HG03103 (cell line): ENCODE measurements around the gene CRADD.
A peak's percentile ranks its signal among the peaks of the same experiment; 100 is the strongest.

ENCODE experiments used
- ATAC-seq: cut with Tn5 transposase; IDR thresholded peaks from one replicate; pipeline ENCODE4 v1.9.1; 2021; ENCODE audit warnings: low read depth; ENCODE audit not compliant: unreplicated experiment

The CRADD gene

DNA sequence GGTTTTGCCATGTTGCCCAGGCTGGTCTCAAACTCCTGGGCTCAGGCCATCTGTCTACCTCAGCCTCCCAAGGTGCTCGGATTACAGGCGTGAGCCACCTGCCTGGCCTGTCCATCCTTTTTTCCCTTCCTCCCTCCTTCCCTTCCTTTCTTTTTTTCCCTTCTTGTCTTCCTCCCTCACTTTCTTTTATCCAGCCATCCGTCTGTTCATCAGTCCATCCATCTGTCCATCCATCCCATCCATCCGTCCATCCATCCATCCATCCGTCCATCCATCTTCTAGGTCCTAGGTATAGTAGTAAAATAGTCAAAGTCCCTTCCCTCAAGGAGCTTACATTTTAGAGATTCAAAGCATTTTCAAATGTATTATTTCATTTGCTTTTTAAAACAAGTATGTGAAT, 56.8 kb downstream of the CRADD start:
- no peak for ATAC-seq

DNA sequence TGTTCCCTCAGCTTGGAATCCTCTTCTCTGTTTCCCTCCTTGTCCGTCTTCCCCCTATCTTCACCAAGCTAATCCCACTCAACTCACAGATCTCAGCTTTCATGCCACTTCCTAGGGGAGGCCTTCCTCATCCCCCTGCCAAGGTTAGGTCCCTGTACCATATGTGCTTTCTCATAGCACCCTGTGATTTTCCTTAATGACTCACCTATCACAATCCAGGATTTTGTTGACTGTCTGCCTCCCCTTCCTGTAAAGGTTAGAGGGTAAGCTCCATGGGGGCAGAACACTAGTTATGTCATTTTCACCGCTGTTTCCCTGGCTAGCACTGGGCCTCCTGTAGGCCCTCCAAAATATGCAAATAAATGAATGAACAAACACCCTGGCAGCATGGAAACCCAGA, 57.6 kb downstream of the CRADD start:
- ATAC-seq, result no peak

DNA sequence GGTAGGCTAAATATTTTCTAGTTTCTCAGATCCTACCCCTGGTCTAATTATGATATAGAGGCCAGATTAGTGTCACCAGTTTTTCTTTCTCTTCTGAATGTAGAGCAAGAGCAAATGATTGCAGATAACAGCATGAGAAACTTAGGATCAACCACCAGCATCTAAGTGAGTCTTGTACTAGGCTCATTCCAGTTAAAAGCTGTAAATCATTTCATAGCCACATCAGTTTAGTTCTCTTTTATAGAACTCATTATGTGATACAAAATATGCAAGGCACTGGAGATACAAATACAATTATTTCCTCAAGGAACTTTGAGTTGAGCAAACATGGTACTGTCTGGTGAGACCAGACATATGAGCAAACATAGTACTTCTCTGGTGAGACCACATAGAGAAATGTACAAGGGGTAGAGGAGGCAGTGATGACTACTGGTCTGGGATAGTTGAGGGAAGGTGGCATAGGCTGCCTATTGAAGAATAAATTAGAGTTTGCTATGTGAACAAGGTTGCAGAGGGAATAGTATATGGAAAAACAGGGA, 59.5 kb downstream of the CRADD start:
- no peak for ATAC-seq

DNA sequence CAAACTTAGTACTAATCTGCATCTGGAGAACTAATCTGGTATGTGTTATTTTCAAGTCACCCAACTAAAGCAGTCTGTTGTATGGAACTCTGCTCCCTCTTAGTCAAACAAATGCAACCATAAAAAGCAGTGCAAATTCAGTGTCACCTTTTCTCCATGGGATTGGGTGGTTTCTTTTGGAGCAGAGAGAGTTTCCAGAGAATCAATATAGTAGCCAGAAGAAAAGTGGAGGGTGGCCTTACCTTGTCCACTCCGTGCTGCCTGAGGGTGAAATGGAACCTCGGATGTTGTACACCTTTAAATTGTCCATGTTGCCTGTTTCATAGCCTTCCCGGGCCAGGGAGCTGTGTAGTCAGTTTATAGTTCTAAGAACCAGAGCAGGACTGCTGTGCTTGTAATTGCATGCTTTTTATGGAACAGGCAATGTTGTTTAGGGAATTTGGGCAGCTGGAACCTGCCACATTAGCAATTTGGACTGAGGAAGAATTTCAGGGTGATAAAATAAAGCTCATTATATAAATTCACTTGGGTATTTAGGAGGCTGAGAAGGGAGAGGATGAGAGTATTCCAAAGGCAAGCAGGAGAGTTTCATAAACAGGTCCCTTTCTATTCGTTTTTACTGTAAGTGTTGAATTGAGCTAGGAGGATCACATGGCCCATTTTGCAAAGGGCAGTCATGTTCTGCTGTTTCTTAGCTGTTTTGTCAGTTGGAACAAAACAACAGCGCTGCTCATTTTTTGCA, 60.5 kb downstream of the CRADD start:
- no peak for ATAC-seq

DNA sequence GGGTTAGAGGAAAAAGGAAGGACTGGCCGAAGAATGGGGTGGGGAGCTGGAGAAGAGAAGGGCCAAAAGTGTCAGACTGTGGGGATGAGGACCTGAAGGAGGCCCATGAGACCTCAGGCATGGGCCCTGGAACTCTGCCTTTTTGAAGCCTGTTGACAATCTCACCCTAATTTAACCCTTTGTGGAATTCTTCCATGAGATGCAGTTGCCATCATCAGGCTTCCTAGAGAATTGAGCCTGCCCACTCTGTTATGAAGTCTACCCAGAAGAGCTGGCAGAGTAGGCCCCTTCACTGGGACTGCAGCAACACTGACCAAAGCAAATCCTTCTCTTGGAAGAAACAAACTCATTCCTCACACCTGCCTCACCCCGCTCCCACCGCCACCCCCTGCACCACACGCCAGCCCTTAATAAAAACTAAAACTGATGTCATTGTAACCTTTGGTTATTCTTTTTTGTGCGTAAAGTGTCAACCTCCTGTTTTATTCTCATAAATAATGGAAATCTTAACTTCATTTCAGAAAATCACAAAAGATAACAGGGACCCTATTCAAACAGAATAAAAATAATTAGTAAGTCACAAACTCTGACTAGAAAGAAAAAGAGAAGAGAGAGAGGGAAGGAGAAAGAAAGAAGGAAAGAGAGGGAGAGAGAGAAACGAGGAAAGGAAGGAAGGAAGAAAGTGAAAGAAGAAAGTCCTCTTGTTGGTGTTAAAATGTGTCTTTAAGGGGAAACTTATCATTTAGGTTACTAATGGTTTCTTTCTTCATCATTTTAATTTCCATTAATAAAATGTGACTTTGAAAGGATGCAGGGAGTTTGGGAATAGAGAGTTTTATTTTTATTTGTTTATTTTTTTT, 61.3 kb downstream of the CRADD start:
- ATAC-seq, result no peak

DNA sequence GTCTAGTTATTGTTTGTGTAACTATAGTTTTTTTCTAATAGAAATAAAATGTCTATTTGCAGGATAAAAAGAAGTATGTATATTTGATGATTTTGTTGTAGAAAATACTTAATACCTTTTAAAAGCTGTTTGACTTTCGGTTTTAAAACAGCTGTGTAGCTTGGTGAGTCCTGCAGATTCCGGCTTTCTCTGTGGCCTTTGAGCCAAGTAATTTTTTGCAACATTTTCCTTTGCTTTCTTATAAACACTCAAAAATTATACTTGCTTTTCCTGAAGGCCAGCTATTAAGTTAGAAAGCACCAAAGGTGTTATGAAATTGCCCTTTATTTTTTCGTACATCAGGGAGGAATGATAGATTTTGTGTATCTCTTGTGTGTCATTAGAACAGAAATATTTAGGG, 63.6 kb downstream of the CRADD start:
- ATAC-seq, result no peak

DNA sequence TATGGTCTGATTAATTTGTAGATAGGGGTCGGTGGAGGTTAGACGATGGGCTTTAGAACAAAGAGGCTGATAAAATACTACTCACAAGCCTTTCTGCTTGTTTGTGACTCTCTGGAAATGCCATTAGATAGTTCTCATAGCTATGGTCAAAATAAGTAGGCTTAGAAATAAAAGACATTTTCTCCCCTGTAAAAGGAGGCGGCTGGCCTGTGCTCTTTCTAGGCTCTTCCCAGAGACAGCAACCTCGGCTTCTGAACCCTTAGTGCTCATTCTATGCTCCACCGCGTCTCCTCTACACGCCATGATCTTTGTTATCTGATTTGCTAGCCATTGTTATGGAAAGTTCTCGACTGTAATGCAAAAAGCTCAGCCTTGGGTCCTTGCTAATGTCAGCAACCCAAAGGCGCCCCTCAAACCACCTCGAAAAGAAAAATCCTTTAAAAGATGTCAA, 64.5 kb downstream of the CRADD start:
- peak; percentile 24 for ATAC-seq

DNA sequence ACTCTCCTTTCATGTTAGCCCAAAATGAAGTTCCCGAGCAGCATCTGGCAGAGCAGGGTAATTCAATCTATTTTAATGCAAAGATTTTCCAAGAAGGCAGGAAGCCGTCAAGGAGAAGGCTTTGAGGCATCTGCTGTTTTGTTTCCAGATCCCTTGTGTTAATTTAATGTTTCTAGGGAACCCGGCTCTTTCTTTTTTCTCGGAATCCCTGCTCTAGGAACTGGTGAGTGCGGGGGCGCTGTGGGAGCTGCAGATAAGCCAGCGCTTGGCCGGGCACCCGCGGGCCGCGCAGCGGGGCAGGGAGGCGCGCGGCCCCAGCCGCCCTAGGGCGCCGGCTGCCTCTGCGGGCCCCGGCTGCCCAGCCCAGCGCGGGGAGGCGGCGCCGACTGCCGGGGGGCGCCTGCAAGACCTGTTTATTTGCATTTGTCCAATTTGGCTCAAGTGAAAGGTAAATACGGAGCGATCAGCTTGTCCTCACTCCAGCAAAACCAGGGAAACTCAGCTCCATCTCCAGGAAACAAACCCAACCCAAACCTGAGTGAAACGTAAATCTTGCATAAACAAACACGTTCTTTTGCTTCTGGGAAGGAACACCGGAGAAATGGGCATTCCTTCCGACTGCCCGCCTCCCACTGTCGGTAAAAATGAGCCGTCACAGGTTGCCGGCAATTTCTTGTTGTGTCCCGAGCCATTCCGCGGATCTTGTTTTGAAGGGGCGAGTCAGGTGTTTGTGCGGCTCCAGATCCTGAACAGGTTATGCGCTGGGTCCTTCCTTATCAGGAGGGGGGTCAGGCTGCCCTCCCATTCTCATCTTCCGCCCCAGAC, 65.1 kb downstream of the CRADD start:
- peak; percentile 68 for ATAC-seq

DNA sequence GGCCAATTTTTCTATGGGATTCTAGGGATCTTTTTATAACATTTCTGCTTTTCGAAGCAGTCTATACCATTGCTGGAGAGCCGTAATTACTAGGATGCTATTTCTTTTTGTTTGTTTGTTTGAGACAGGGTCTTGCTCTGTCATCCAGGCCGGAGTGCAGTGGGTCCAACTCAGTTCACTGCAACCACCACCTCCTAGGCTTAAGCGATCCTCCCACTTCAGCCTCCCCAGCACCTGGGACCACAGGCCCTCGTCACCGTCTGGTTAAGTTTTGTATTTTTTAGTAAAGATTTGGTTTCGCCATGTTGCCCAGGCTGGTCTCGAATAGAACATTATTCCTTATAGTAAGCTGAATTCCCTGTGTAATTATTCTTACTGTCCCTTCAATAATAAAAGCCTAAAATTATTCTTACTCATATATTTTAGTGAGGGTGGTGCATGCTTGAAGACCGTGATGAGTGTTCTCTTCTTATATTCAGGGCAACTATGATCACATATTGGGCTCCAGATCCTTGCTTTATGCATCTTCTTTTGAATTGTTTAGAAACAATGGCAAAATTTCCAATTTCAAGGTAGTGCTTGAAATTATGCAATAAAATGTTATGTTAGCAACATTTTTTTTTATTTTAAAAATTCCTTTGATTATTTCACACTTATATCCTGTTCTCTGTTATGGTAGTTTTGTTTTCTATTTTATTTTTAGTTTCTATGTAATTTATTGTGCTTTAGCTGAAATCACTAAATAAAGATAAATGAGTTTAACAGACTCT, 66.2 kb downstream of the CRADD start:
- ATAC-seq, result no peak

DNA sequence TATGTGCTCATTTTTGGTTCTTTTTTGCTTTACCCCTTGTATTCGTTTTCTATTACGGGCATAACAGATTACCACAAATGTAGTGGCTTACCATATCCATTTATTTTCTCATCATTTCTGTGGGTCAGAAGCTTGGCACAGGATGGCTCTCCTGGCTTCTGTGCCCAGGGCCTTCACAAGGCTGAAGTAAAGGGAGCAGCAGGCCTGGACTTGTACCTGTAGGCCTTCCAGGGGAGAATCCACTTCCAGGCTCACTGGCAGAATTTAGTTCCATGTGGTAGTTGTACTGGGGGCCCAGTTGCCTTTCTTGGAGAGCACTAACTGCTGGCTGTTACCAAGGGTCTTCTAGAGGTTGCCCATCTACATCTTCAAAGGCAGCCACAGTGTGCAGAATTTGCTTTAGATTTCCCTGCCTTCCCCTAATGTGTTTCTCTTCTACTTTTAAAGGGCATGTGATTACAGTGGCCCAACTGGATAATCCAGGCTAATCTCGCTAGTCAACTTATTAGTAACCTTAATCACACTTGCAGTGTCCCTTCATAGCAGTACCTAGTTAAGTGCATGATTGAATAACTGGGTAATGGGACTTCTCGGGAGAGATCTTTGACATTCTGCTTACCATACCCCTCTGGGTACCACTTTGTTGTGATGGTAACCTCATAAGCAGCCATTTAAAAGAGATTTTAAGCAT, 67.0 kb downstream of the CRADD start:
- no peak for ATAC-seq

DNA sequence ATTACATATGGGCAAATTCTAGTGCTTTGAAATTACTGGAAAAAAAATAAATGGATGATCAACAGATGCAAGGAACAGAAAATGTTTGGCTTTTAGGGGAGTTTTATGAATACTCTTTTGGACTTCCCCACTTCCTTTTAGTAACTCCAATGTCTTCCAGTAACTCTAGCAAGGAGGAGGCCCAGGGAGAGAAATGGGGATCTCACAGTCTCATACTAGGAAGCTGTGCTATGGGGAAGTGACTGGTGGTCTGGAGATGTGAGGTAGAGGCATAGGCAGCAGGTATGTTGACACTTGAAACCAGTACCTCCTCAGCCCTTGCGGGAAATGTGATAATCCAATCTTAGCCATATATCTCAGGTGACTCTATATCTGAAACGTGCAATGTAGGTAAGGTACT, 68.1 kb downstream of the CRADD start:
- ATAC-seq, result no peak

DNA sequence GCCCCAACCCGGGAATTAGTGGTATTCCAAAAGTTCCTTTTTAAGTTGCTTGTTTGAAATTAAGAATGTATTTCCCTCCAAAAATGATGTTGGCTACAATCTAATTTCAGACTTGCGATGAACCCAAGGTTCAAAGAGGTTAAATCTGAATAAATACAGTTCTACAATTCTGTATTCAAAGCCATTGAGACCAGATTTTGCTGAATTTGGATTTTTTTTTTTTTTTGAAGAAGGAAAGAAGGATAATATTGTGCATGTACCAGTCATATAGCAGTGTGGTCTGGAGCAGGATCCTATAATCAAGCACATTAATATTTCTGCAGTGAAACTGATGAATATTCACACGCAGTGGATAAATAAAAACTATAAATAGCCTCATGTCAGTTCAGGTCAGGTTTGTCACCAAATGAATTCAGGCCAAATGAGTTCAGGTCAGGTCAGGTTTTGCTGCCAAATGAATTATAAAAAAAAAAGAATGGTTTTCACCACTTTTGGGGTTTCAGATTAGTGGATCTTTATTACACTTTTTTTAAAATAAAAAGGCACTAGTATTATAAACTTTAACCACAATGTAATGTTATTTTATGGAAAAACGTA, 69.5 kb downstream of the CRADD start:
- ATAC-seq, result no peak

DNA sequence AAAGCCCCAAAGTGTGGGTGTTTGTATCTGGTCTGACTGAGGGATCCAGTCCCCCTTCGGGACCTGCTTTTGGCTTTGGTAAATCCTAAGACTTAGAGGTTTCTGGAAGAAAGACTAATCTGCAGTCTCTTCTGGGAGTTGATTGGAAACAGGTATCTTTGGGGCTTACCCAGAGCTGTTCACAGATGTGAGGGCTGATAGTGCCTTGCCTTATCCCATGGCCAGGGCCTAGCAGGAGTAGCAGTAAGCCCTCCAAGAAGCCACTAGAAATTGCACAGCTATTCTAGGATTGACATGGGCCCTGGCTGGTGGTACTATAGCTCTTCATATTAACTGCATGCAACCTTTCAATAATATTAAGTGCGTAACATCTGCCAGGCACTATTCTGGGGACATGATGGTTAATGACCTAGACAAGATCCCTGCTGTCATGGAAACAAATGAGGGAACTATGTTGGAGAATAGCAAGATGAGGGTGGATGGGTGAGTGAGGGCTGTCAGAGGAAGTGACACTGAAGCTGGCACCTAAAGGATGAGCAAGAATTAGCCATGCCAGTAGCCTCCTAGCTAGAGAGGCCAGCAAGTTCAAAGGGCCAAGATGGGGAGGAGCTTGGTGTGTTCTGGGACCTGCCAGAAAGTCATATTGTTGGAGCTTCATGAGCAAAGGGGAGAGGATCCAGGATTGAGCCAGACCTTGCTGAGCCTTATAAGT, 71.7 kb downstream of the CRADD start:
- ATAC-seq, result no peak

DNA sequence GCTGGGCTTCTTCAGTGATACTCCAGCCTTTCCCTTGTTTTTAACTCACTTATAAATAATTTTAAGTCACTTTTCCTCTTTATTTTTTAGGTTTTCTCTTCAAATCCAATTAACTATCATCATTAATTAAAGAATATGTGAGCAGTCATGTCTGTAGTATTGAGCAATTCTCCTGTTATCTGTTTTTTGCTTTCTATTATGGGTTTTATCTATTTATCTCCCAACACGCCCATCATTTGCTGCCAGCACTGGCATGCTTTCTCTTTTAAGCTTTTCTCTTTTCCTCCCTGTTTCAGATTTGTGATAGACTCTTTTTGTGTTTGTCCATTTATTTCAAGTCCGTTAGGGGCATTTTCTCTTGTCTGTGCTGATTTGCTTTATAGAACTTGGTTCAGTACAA, 72.3 kb downstream of the CRADD start:
- no peak for ATAC-seq

DNA sequence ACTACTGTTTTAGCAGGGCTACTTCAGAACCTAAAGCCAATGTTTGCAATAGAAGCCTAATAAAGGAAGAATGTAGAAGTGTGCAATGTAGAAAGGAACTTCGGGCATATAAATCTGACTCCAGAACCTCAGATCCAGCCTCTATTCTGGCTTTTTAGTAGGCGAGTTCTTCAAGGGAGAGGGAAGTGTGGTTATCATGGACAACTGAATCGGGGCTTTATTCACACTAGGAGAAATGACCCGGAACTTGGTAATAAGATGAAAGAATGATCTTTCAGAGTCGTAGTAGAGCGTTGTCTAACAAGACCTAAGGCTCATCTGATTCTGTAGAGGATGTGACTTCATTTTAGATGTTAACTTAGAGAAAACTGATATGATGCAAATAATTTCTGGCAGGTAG, 72.9 kb downstream of the CRADD start:
- no peak for ATAC-seq

DNA sequence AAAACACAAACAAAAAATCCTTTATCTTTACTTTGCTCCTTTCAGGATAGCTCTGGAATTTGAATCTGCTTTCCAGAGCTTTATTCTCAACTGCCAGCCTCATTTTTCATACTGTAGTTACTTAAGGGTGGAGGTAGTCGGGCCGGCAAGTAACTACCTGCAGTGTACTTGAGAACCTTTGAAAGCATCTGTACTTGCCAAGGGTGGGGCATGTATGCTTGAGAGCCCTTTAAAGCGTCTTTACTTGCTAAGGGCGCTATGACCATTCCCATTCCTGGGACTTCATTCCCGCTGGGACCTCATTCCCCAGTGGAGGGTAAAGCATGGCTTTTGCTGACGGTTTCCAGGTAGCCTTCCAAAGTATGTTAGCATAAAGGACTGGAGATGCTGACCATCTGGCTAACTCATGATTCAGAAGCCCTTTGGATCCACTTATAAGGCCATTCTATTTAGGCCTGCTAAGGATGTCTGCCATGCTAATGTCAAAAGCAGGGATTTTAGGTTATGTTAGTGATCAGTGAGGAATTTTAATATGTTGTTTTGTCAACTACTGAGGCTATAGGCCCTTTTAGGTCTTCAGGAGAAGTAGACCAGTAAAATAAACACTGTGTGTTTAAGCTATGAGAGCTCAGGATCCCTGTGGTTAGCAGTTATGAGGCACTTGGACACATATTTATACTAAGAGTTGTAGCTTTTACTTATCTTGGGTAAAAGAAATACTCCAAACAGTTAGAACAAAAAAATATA, 74.9 kb downstream of the CRADD start:
- no peak for ATAC-seq

DNA sequence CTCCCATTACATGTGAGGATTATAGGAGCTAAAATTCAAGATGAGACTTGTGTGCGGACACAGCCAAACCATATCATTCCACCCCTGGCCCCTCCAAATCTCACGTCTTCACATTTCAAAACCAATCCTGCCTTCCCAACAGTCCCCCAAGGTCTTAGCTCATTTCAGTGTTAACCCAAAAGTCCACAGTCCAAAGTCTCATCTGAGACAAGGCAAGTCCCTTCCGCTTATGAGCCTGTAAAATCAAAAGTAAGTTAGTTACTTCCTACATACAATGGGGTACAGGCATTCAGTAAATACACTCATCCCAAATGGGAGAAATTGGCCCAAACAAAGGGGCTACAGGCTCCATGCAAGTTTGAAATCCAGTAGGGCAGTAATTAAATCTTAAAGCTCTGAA, 76.1 kb downstream of the CRADD start:
- ATAC-seq, result no peak
